Colonic mucosa (tissue), 4 donors: ENCODE measurements around the gene LENG8. TPM values are rescaled to one million over a fixed set of nuclear protein-coding genes. Genes with fewer than 3 reads are reported as not detected.

Experiments used
- DNase-seq: peaks from one replicate; pipeline ENCODE4 v3.0.0-alpha.2; 2020
- H3K27ac ChIP-seq: fragments of 200-600 bp; one replicate; pipeline ENCODE4 v1.8.0; 2021
- H3K27me3 ChIP-seq: fragments of 200-600 bp; one replicate; pipeline ENCODE4 v1.8.0; 2021
- H3K36me3 ChIP-seq: fragments of 200-600 bp; one replicate; pipeline ENCODE4 v1.8.0; 2021
- H3K4me1 ChIP-seq: fragments of 200-600 bp; one replicate; pipeline ENCODE4 v1.8.0; 2021; ENCODE audit warnings: mild to moderate bottlenecking
- H3K4me3 ChIP-seq: fragments of 200-600 bp; one replicate; pipeline ENCODE4 v1.8.0; 2021
- H3K9ac ChIP-seq, 2 donors: one replicate each; pipeline ENCODE4 v1.7.0; 2013; ENCODE audit warnings: control low read depth in 2 of 2, low read depth in 2 of 2, low read length in 2 of 2
- H3K9me3 ChIP-seq: fragments of 200-600 bp; one replicate; pipeline ENCODE4 v1.8.0; 2021
- CTCF ChIP-seq: fragments of 200-600 bp; IDR thresholded peaks from one replicate; pipeline ENCODE4 v1.8.0; 2022; ENCODE audit warnings: antibody characterized with exemption, mild to moderate bottlenecking
- intact Hi-C: fragments of 100-400 bp; cut with DNase I; formaldehyde crosslinking; loops from one replicate; pipeline ENCODE4 v1.14.1; 2022
- total RNA-seq, 2 donors: library from RNA; stranded (reverse); fragmentation: NEBNext Ultra II Directional in 1 of 2; extraction: Animal tissue kit (Norgen Biotek cat#: 25700) in 1 of 2; gene quantifications; one replicate each; pipeline ENCODE4 v1.2.1, GENCODE V29; 2021
- donor health status: healthy.
- donor health status: DM: no; HTN: no; CAD: no.
- donor health status: DM: no; HTN: no; CAD: no.

LENG8 gene
- total RNA-seq, 2 donors from 2014 or later = 80.2 to 154 TPM

GRCh38 chr19:54448040-54448773, 792 bp upstream of the LENG8 start:
- no peak for TF ChIP-seq CTCF
- H3K4me1 ChIP-seq = peaks cover 11% of the 10 kb centered on the region
- no peaks in the 10 kb centered on the region for H3K27me3 ChIP-seq
- intact Hi-C loops = no loop called here
- H3K36me3 ChIP-seq = peaks cover 16% of the 10 kb centered on the region
- peak overlapping the region; percentile 85 to 92 for H3K9ac ChIP-seq
- peak overlapping the region; percentile 98 for H3K27ac ChIP-seq
- peak; percentile 60 for DNase-seq
- H3K9me3 ChIP-seq = no peaks in the 10 kb centered on the region
- peak overlapping the region; percentile 96 for H3K4me3 ChIP-seq

GRCh38 chr19:54449701-54450069, 686 bp downstream of the LENG8 start:
- intact Hi-C loops = no loop called here
- DNase-seq = no peak
- Histone ChIP-seq H3K9me3 (no peaks in the 10 kb centered on the region), H3K9ac (peak overlapping the region; percentile 85 to 89), H3K27me3 (no peaks in the 10 kb centered on the region), H3K4me3 (peak overlapping the region; percentile 96), H3K36me3 (peaks cover 30% of the 10 kb centered on the region), H3K4me1 (peaks cover 11% of the 10 kb centered on the region), H3K27ac (peak overlapping the region; percentile 98)
- TF ChIP-seq CTCF = no peak

GRCh38 chr19:54451331-54451871, 2.4 kb downstream of the LENG8 start:
- Histone ChIP-seq H3K9ac (peak overlapping the region in 1 of 2 donors; percentile 38), H3K27me3 (no peaks in the 10 kb centered on the region), H3K4me1 (peaks cover 11% of the 10 kb centered on the region), H3K27ac (no peak overlapping the region), H3K9me3 (no peaks in the 10 kb centered on the region), H3K4me3 (no peak overlapping the region), H3K36me3 (peaks cover 41% of the 10 kb centered on the region)
- intact Hi-C loops = no loop called here
- DNase-seq = no peak
- TF ChIP-seq CTCF = no peak

GRCh38 chr19:54451997-54452396, 3.0 kb downstream of the LENG8 start:
- no peaks in the 10 kb centered on the region for H3K27me3 ChIP-seq
- H3K36me3 ChIP-seq = peaks cover 47% of the 10 kb centered on the region
- no peaks in the 10 kb centered on the region for H3K9me3 ChIP-seq
- no peak overlapping the region for H3K27ac ChIP-seq
- intact Hi-C loops = no loop called here
- peaks cover 10% of the 10 kb centered on the region for H3K4me1 ChIP-seq
- no peak overlapping the region for H3K4me3 ChIP-seq
- DNase-seq = no peak
- no peak for TF ChIP-seq CTCF
- H3K9ac ChIP-seq = peak overlapping the region in 1 of 2 donors; percentile 38

- Histone ChIP-seq H3K9me3 (no peaks in the 10 kb centered on the region), H3K4me3 (no peak overlapping the region), H3K27ac (no peak overlapping the region), H3K36me3 (peaks cover 48% of the 10 kb centered on the region), H3K4me1 (peaks cover 5% of the 10 kb centered on the region), H3K9ac (no peak overlapping the region), H3K27me3 (no peaks in the 10 kb centered on the region)
- no peak for TF ChIP-seq CTCF
- no peak for DNase-seq
- intact Hi-C loops = no loop called here
Observed at GRCh38 chr19:54452626-54453025, 3.6 kb downstream of the LENG8 start.
